HCT116 (cell line): ENCODE results near the gene SNCA. TPM values are rescaled to one million over a fixed set of nuclear protein-coding genes. Genes with fewer than 3 reads are reported as not detected.

ENCODE experiments used
- ATAC-seq: fragments of 200-7000 bp; cut with Tn5 transposase; 2 replicates; pipeline ENCODE4 v1.9.1; 2020; ENCODE audit warnings: mild to moderate bottlenecking, moderate library complexity
- BruUV-seq: library from RNA; stranded (reverse); fragments of 400-500 nt; replicated peaks from 2 replicates; lab custom pipeline; 2021; lab: Mats Ljungman, UMichigan
- CTCF ChIA-PET: fragments of 300-600 bp; sonication (Branson Sonifier 250); formaldehyde crosslinking; loops from one replicate; lab custom pipeline; 2021; ENCODE audit warnings: antibody characterized with exemption; lab: Charles Lee
- POLR2A ChIA-PET: fragments of 300-600, 350-600 bp; sonication (Branson Sonifier 250); formaldehyde crosslinking; loops from one replicate; lab custom pipeline; 2021; ENCODE audit warnings: antibody characterized with exemption; lab: Charles Lee
- RAD21 ChIA-PET, 2 experiments: fragments of 300-600 bp; sonication (Branson Sonifier 250); formaldehyde crosslinking; loops; one replicate each; lab custom pipeline; 2023; ENCODE audit warnings: low total read pairs in 2 of 2; ENCODE audit not compliant: uncharacterized antibody in 2 of 2, unreplicated experiment in 2 of 2, low non-redundant PET in 1 of 2; lab: Charles Lee
- DNase-seq: peaks from one replicate; pipeline ENCODE4 v3.0.0-alpha.2; 2010; ENCODE audit warnings: low read depth, low spot score
- H2AFZ ChIP-seq: fragments of 200-600 bp; shearing (Covaris generic), sonication (generic); 2 replicates; pipeline ENCODE4 v1.6.1; 2017; ENCODE audit warnings: low read depth, mixed run types, mixed read lengths, antibody characterized with exemption, low read length; ENCODE audit not compliant: poor library complexity, severe bottlenecking
- H3K27ac ChIP-seq: 2 replicates; pipeline ENCODE4 v1.5.1; 2012; ENCODE audit warnings: low read depth, low read length
- H3K27me3 ChIP-seq: fragments of 200-600 bp; sonication (generic); 2 replicates; pipeline ENCODE4 v1.6.1; 2016; ENCODE audit warnings: mixed run types, low read length, mixed read lengths; ENCODE audit not compliant: insufficient read depth
- H3K36me3 ChIP-seq, 2 experiments: fragments of 200-500 bp in 1 of 2; fragments of 200-600 bp in 1 of 2; sonication (Bioruptor generic) in 1 of 2; sonication (generic) in 1 of 2; 2 replicates each; pipeline versions ENCODE4 v1.5.1 to v1.6.1; 2014 to 2016; ENCODE audit warnings: low read length in 2 of 2, inconsistent platforms in 1 of 2, mixed read lengths in 1 of 2, mixed run types in 1 of 2; ENCODE audit not compliant: insufficient read depth in 2 of 2, control insufficient read depth in 1 of 2
- H3K4me1 ChIP-seq, 2 experiments: fragments of 200-600 bp in 1 of 2; sonication (generic) in 1 of 2; 2 replicates each; pipeline versions ENCODE4 v1.5.1 to v1.6.1; 2012 to 2017; ENCODE audit warnings: low read length in 2 of 2, inconsistent platforms in 1 of 2, mild to moderate bottlenecking in 1 of 2, mixed read lengths in 1 of 2, mixed run types in 1 of 2, moderate library complexity in 1 of 2; ENCODE audit not compliant: insufficient read depth in 2 of 2, control insufficient read depth in 1 of 2
- H3K4me2 ChIP-seq: fragments of 200-600 bp; sonication (generic); 2 replicates; pipeline ENCODE4 v1.6.1; 2017; ENCODE audit warnings: mixed run types, low read length, mixed read lengths
- H3K4me3 ChIP-seq, 2 experiments: fragments of 200-600 bp in 1 of 2; sonication (generic) in 1 of 2; replicated peaks in 1 of 2; 2 replicates each; pipeline ENCODE4 v1.5.1; 2011 to 2016; ENCODE audit warnings: low read length in 2 of 2, control low read depth in 1 of 2, low read depth in 1 of 2, mild to moderate bottlenecking in 1 of 2, mixed read lengths in 1 of 2, mixed run types in 1 of 2
- H3K79me2 ChIP-seq: fragments of 200-600 bp; sonication (generic); 2 replicates; pipeline ENCODE4 v1.6.1; 2017; ENCODE audit warnings: mild to moderate bottlenecking, mixed run types, low read length, moderate library complexity, mixed read lengths; ENCODE audit not compliant: insufficient read depth
- H3K9ac ChIP-seq: fragments of 200-600 bp; sonication (generic); 2 replicates; pipeline ENCODE4 v1.6.1; 2016; ENCODE audit warnings: low read length, mixed read lengths
- H3K9me2 ChIP-seq: fragments of 200-600 bp; sonication (generic), shearing (Covaris generic); 2 replicates; pipeline ENCODE4 v1.6.1; 2017; ENCODE audit warnings: mixed run types, mild to moderate bottlenecking, moderate library complexity; ENCODE audit not compliant: insufficient read depth
- H3K9me3 ChIP-seq, 2 experiments: fragments of 200-500 bp in 1 of 2; fragments of 200-600 bp in 1 of 2; sonication (Bioruptor generic) in 1 of 2; sonication (generic) in 1 of 2; 2 replicates each; pipeline ENCODE4 v1.6.1; 2014 to 2017; ENCODE audit warnings: low read length in 2 of 2, mixed read lengths in 2 of 2, inconsistent platforms in 1 of 2, low read depth in 1 of 2, mild to moderate bottlenecking in 1 of 2, mixed run types in 1 of 2, moderate library complexity in 1 of 2; ENCODE audit not compliant: control insufficient read depth in 1 of 2, insufficient read depth in 1 of 2
- H4K20me1 ChIP-seq: fragments of 200-600 bp; sonication (generic), shearing (Covaris generic); 2 replicates; pipeline ENCODE4 v1.6.1; 2017; ENCODE audit warnings: mixed run types, mild to moderate bottlenecking, moderate library complexity; ENCODE audit not compliant: insufficient read depth
- CEBPB ChIP-seq: IDR thresholded peaks from 2 replicates; pipeline ENCODE4 v1.6.1; 2012; ENCODE audit warnings: low read depth
- RAD21 ChIP-seq: IDR thresholded peaks from 2 replicates; pipeline ENCODE4 v1.6.1; 2012; ENCODE audit warnings: low read depth, mild to moderate bottlenecking
- REST ChIP-seq: IDR thresholded peaks from 2 replicates; pipeline ENCODE4 v1.6.1; 2012; ENCODE audit warnings: low read depth
- YY1 ChIP-seq: IDR thresholded peaks from 2 replicates; pipeline ENCODE4 v1.6.1; 2011; ENCODE audit warnings: low read length, low read depth, moderate library complexity, mild to moderate bottlenecking; ENCODE audit not compliant: insufficient replicate concordance; ENCODE audit errors: extremely low read depth
- ZBTB33 ChIP-seq: IDR thresholded peaks from 2 replicates; pipeline ENCODE4 v1.6.1; 2011; ENCODE audit warnings: mild to moderate bottlenecking, low read length, moderate library complexity; ENCODE audit not compliant: insufficient replicate concordance; ENCODE audit errors: extremely low read depth
- ZNF274 ChIP-seq: fragments of 200-500 bp; sonication (Bioruptor generic); IDR thresholded peaks from 2 replicates; pipeline ENCODE4 v1.6.1; 2014; ENCODE audit warnings: mild to moderate bottlenecking, low read depth, low read length, inconsistent platforms
- intact Hi-C: fragments of 100-400 bp; cut with micrococcal nuclease; formaldehyde crosslinking; loops from 2 replicates; pipeline ENCODE4 v1.10.0; 2022
- total RNA-seq: library from RNA; stranded (reverse); gene quantifications from one replicate; pipeline ENCODE4 v1.2.1, GENCODE V29; 2021; ENCODE audit not compliant: unreplicated experiment

The SNCA gene
- total RNA-seq, 1 experiment from 2014 or later = 1.0 TPM

GRCh38 chr4:89716893-89717292, 120.1 kb downstream of the SNCA start:
- no peaks in the 10 kb centered on the region for H3K9me3 ChIP-seq
- ChIA-PET CTCF (no interaction called here), RAD21 (no interaction called here), POLR2A (no interaction called here)
- no peaks in the 10 kb centered on the region for H3K4me1 ChIP-seq
- no peaks in the 10 kb centered on the region for H4K20me1 ChIP-seq
- no peak overlapping the region for H3K27ac ChIP-seq
- no peak overlapping the region for H3K9ac ChIP-seq
- no peaks in the 10 kb centered on the region for H3K27me3 ChIP-seq
- BruUV-seq = no TSS peak
- no peaks in the 10 kb centered on the region for H3K9me2 ChIP-seq
- intact Hi-C loops = no loop called here
- TF ChIP-seq ZNF274 = no peak
- no peak for TF ChIP-seq REST
- no peak for TF ChIP-seq CEBPB
- TF ChIP-seq ZBTB33 = no peak
- TF ChIP-seq YY1 = no peak
- no peak for TF ChIP-seq RAD21
- TF ChIP-seq, all 23 proteins: peak for 0
- no peak for ATAC-seq
- Histone ChIP-seq H3K79me2 (no peaks in the 10 kb centered on the region), H3K4me3 (no peak overlapping the region), H3K4me2 (no peak overlapping the region), H2AFZ (no peak overlapping the region), H3K36me3 (no peaks in the 10 kb centered on the region)
- DNase-seq = no peak
